CD4-positive, alpha-beta T cell treated with Interleukin-17A for 1 hour (primary cell): ENCODE results near the gene TRIM49.
"Not testable (repeated sequence)": the region's sequence is repeated elsewhere in the genome, so short reads cannot be mapped to it uniquely, and the experiment has no call there.

Source experiments
- DNase-seq: peaks from one replicate; pipeline ENCODE4 v3.0.0-alpha.2; 2020

Gene TRIM49

GRCh38 chr11:89808475-89808874, at the start of gene TRIM49:
TSS of gene TRIM49 (minus strand) at chr11:89808575. CDS start at chr11:89804469, 4,106 bp downstream.
- DNase-seq: not testable (repeated sequence)

DNA sequence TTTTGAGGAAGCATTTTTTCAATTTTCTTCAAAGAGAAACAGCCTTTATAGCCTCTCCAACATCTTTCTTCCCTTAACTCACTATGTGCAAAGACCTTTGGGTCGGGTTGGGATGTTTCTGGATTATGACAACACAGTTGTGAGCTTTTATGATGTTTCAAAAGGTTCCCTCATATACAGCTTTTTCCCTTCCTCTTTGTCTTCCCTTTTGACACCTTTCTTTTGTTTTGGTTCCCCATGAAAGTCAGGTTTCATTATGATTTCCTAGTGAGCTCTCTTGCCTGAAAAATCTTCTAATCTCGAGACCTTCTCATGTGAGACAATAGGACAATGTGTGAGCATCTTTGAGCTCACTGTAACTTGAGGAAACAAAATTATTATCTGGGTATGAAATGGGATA, 18.3 kb upstream of the TRIM49 start:
- DNase-seq: not testable (repeated sequence)

DNA sequence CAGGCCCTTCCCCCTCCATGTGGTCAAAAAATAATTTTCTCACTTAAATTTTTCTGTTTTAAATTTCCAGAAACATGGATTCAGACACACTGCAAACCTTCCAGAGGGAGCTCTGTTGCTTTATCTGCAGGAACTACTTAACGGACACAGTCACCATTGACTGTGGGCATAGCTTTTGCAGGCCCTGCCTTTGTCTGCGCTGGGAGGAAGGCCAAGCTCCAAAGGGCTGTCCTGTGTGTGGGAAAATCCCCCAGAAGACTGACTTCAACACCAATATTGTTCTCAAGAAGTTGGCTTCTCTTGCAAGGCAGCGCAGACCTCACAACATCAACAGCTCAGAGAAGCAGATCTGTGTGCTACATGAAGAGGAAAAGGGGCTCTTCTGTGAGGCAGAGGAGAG, 11.6 kb upstream of the TRIM49 start:
- not testable (repeated sequence) for DNase-seq

GRCh38 chr11:89813535-89813934, 5.2 kb upstream of the TRIM49 start:
- not testable (repeated sequence) for DNase-seq

GRCh38 chr11:89787506-89788063, 20.8 kb downstream of the TRIM49 start:
- not testable (repeated sequence) for DNase-seq

DNA sequence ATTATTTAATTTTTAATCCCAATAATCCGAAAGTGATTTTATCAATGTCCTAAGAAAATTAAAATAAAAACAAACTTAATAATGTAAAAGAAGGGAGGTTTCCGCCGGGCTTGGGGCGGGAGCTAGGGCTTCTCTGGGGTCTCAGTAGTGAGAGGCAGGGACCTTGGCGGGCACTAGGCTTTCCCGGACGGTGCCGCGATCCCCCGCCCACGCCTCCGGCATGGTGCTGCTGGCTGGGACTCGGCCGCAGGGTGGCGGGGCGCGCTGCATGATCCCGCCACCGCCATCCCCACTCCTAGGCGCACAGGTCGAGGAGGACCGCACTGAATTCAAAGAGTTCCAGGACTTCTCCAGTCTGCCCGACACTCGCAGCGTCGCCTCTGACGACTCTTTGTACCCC, 22.6 kb downstream of the TRIM49 start:
- DNase-seq: not testable (repeated sequence)

GRCh38 chr11:89750822-89751221, 57.6 kb downstream of the TRIM49 start:
- not testable (repeated sequence) for DNase-seq
